ENCODE data around the gene LAGE3.

LAGE3 gene

GRCh38 chrX:154481195-154481594 is 2.1 kb upstream of the LAGE3 start:
- in situ Hi-C loops (cut with MboI; ENCODE audit: low sequenced_read_pairs) = no loop called here

DNA sequence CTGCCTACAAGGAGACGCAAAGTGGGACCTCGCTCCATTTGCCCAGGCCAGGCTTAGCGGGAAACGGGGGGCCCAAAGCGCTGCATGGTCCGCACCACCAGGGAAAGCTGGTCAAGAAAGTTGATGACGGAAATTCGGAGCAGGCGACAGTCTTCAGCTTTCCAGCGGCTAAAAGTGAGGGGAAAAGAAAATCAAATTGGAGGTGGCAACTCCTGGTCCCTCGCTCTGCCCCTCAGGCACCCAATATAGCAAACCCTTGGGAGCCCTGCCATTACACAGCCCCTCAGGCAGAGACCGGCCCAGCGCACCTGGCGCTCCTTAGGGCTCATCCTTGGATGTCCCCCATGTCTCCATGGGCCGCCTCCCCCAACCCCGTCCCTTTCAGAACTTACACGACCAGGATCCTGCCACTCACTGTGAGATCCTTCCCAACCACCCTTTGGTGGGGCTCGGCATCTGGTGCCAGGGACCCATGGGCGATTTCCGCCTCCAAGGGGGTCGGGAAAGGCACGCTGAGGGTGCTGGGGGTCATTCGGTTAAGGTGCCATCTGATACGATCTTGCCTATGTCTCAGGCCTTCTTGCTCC is 1.1 kb downstream of the LAGE3 start:
- in situ Hi-C loops (cut with MboI; ENCODE audit: low sequenced_read_pairs) = no loop called here

DNA sequence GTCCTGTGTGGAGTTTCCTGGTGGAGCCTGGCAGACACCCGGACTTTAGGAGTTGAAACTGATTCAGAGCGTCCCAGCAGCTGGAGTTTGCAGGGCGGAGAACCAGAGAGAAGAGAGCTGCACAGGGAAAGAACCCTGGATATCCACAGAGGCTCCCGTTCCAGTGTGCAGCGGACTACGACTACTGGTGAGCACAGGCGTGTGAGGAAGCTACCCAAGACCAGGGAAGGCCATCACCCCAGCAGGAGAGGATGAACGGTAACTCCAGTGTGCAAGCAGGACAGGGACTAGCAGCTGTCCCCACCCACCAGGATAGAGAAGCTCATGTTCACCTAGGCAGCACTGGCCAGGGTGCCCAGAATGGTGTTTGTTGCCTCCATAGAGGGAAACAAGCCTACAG is 2.3 kb downstream of the LAGE3 start:
- in situ Hi-C loops (cut with MboI; ENCODE audit: low sequenced_read_pairs) = no loop called here

DNA sequence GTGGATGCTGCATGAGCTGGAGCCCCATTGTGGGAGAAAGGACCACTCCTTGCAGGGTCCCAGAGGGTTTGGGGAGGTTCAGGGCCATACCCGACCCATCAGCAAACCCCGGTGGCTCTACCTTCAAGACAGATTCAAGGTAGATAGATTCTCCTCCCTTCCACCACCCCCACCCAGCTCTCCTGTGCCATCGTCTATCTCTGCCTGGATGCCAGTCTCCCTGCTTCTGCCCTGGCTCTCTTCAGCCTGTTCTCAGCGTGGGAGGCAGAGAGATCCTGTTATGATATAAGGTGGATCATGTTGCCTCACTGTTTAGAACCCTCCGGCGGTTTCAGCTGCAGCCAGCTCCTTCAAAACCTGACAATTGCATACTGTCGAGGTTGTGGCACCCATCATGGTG is 5.4 kb downstream of the LAGE3 start:
- in situ Hi-C loops (cut with MboI; ENCODE audit: low sequenced_read_pairs) = no loop called here

DNA sequence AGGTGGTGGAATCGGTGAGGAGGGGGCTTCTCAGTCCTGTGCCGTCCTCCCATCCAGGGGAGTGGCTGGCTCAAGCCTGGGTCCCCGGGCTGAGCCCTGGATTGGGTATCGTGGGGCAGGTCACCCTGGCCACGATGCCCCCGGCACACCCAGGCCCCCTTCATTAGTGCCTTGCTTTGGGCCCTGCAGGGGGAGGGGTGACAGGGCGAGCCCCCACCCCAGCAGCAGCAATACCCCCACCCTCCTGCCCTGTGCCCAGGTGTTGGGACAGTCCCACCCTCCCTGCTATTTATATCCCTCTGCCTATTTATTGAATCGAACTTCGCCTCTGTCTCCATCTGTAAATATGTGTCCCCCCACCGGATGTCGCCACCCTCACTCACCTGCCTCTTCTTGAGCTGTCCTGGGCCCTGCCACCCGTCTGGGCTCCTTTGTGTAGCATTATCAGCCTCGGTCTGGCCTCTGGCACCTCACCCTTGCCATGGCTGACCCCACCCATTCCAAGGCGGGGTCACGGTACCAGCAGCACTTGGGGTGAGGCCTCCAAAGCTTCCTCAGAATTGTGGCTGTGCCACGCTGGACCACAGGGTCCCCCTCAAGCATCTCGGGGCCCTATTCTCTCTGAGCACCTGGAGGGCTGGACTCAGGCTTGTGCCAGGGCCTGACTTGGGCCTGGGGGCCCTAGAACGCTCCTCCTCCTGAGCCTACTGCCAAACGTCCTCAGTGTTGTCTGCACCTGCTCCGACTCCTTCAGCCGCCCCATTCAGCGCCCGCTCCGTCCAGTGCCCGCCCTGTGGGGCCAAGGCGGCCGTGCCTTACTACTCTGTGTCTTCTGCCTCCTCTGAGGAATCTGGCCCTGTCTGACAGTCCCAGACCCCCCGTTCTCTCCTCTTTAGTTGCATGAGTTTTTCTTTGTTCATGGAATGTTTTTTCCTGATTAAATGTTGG is 6.1 kb downstream of the LAGE3 start:
- in situ Hi-C loops (cut with MboI; ENCODE audit: low sequenced_read_pairs) = no loop called here

DNA sequence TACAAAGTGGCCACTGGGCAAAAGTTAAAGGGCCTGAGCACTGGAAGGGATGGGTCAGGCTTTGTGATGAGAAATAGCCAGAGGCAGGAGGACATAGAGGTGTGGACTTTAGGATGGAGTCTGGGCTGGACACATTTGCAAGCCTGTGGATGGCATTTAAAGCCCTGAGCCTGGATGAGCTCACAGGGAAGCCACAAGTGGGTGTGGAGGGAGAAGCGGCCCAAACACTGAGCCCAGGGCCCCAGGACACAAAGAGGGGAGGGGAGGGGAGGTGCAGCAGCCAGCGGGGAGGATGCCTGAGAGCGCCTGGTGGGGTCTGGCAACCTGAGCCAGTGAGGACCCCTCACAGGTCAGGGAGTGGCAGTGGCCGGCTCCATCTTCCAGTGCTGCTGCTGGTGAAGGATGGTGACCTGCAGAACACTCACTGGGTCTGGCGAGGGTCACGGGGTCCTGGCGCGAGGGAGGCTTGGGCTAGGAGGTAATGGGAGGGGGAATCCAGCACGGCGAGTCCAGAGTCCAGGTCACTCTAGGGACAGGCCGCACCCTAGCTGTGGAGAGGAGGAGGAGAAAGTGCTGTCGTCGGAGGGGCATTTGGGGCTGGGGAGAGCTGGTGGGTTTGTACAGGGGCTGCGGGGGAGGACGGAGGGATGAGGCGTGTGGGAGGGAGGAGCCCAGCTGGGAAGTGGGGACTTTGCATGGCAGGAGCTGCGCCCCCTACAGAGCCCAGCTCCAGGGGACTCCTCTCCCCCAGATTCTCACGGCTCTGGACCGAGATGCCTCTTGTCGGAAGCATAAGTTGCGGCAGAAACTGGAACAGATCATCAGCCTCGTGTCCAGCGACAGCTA is 7.0 kb downstream of the LAGE3 start:
- in situ Hi-C loops (cut with MboI; ENCODE audit: low sequenced_read_pairs) = no loop called here

- in situ Hi-C loops (cut with MboI; ENCODE audit: low sequenced_read_pairs) = no loop called here
Observed at GRCh38 chrX:154470914-154471568, 8.0 kb downstream of the LAGE3 start.

- in situ Hi-C loops (cut with MboI; ENCODE audit: low sequenced_read_pairs) = no loop called here
Observed at GRCh38 chrX:154470434-154470833, 8.6 kb downstream of the LAGE3 start.

GRCh38 chrX:154469880-154470279 is 9.2 kb downstream of the LAGE3 start:
- in situ Hi-C loops (cut with MboI; ENCODE audit: low sequenced_read_pairs) = no loop called here

DNA sequence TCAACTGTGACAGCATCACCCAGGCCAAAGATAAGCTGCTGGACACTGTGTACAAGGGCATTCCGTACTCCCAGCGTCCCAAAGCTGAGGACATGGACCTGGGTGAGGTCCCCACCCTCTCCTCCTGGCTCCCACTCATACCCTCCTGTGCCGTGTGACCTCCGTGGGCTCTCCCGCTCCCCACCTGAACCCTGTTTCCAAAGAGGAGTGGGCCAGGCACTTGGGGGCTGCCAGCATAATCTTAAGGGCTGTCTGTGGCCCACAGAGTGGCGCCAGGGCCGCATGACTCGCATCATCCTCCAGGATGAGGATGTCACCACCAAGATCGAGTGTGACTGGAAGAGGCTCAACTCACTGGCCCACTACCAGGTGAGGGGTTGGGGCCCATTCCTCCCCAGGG is 10.0 kb downstream of the LAGE3 start:
- in situ Hi-C loops (cut with MboI; ENCODE audit: low sequenced_read_pairs) = no loop called here

DNA sequence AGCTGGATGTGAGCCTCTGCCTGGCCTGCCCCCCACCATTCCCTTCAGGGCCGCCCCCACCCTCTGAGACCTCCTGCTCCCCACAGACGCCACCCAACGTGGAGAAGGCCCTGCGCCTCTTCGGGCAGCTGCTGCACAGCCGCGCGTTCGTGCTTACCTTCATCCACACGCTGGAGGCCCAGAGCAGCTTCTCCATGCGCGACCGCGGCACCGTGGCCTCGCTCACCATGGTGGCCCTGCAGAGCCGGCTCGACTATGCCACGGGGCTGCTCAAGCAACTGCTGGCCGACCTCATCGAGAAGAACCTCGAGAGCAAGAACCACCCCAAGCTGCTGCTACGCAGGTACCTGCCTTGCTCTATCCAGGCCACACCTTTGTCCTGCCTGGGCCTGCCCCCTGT is 10.9 kb downstream of the LAGE3 start:
- in situ Hi-C loops (cut with MboI; ENCODE audit: low sequenced_read_pairs) = no loop called here

DNA sequence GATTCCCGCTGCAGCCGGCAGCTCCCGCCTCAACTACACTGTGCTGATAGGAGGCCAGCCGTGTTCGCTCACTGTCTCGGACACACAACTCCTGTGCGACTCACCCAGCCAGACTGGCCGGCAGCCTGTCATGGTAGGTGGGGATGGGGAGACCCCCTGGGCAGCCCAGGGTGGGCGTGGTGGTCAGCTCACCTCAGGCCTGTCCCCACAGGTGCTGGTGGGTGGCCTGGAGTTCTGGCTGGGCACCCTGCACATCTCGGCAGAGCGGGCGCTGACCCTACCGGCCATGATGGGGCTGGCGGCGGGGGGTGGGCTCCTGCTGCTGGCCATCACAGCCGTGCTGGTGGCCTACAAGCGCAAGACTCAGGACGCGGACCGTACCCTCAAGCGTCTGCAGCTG is 11.5 kb downstream of the LAGE3 start:
- in situ Hi-C loops (cut with MboI; ENCODE audit: low sequenced_read_pairs) = no loop called here

DNA sequence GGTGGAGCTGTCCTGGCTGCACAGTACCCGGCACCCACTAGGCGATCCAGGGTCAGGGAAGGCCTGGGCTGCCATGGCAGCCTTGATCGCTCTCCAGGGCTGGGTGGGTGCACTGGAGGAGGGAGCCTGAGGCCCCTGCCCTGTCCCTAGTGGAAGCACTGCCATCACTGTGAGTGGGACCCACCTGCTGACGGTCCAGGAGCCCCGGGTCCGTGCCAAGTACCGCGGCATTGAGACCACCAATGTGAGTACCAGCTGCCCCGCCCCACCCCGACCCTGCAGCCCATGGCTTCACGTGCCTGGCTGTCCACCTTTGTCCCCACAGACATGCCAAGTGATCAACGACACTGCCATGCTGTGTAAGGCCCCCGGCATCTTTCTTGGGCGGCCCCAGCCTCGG is 12.2 kb downstream of the LAGE3 start:
- in situ Hi-C loops (cut with MboI; ENCODE audit: low sequenced_read_pairs) = no loop called here

DNA sequence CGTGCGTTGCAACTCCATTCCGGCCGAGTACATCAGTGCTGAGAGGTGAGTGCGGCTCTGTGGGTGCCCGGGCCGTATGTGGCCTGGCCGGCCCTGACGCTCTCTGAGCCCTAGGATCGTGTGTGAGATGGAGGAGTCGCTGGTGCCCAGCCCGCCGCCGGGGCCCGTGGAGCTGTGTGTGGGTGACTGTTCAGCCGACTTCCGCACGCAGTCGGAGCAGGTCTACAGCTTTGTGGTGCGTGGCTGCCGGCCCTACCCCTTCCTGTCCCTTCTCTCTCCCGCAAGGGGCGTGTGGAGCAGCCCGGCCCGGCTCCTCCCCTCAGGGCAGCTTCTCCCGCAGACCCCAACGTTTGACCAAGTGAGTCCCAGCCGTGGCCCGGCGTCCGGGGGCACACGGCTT is 13.0 kb downstream of the LAGE3 start:
- in situ Hi-C loops (cut with MboI; ENCODE audit: low sequenced_read_pairs) = no loop called here

DNA sequence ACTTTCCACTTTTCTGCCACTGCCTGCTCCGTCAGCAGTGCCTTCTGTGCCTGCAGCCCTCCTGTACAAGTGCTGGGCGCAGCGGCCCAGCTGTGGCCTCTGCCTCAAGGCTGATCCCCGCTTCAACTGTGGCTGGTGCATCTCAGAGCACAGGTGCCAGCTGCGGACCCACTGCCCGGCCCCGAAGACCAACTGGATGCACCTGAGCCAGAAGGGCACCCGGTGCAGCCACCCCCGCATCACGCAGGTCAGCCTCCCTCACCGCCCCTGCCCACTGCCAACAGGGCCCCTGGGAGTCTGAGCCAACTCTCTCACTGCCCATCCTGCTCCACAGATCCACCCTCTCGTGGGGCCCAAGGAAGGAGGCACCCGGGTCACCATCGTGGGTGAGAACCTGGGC is 13.5 kb downstream of the LAGE3 start:
- in situ Hi-C loops (cut with MboI; ENCODE audit: low sequenced_read_pairs) = no loop called here

GRCh38 chrX:154464806-154465365 is 14.2 kb downstream of the LAGE3 start:
- in situ Hi-C loops (cut with MboI; ENCODE audit: low sequenced_read_pairs) = no loop called here

- in situ Hi-C loops (cut with MboI; ENCODE audit: low sequenced_read_pairs) = no loop called here
Observed at GRCh38 chrX:154463611-154464220, 15.4 kb downstream of the LAGE3 start.

GRCh38 chrX:154462396-154462795 is 16.7 kb downstream of the LAGE3 start:
- in situ Hi-C loops (cut with MboI; ENCODE audit: low sequenced_read_pairs) = no loop called here

- in situ Hi-C loops (cut with MboI; ENCODE audit: low sequenced_read_pairs) = no loop called here
Observed at GRCh38 chrX:154460326-154460725, 18.8 kb downstream of the LAGE3 start.

DNA sequence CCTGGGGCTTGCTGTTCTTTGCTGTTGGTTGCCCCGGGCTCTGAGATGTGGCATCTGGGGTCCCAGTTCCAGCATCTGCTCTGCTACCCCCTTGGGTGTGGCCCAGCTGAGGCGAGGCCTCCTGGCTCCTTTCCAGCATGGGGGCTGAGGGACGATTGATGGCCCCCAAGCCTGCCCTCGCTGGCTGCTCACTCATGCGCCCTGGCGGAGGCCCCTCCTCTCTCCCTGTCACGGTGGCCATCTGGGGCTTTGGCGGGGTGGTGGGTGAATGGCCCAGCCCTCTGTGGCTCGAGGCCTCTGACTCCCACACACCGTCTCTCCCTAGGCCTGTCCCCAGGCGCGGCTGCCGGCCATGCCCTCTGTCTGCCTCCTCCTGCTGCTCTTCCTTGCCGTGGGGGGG is 19.2 kb downstream of the LAGE3 start:
- in situ Hi-C loops (cut with MboI; ENCODE audit: low sequenced_read_pairs) = no loop called here

All from HL-60/S4 treated with phorbol 12-myristate 13-acetate at 8.2 ng/mL for 4 days and 3 days (cell line).